K562 (cell line): Measurements from ENCODE around the gene KMT5B. TPM values are rescaled to one million over a fixed set of nuclear protein-coding genes. Genes with fewer than 3 reads are reported as not detected.

Experiments used
- ARID4B ChIP-seq: sonication (generic); formaldehyde crosslinking; IDR thresholded peaks from 2 replicates; pipeline ENCODE4 v1.8.0; 2022; ENCODE audit warnings: mild to moderate bottlenecking, missing genetic modification reagents
- BCOR ChIP-seq: fragments of 450-650 bp; IDR thresholded peaks from 2 replicates; pipeline ENCODE4 v1.6.1; 2016
- ETV1 ChIP-seq: fragments of 450-650 bp; conservative IDR thresholded peaks from 2 replicates; pipeline ENCODE4 v1.6.1; 2016; ENCODE audit warnings: missing genetic modification characterization, control low read depth, low read depth, missing compliant biosample characterization
- L3MBTL2 ChIP-seq: fragments of 450-650 bp; IDR thresholded peaks from 2 replicates; pipeline ENCODE4 v1.6.1; 2016; ENCODE audit warnings: mild to moderate bottlenecking, moderate library complexity
- MAZ ChIP-seq, 2 experiments: fragments of 450-650 bp in 1 of 2; sonication (generic) in 1 of 2; formaldehyde crosslinking; IDR thresholded peaks in 1 of 2; conservative IDR thresholded peaks in 1 of 2; 2 replicates each; pipeline versions ENCODE4 v1.4.0 to v1.5.0; 2020; ENCODE audit warnings: mild to moderate bottlenecking in 1 of 2, missing genetic modification reagents in 1 of 2
- MGA ChIP-seq: fragments of 450-650 bp; IDR thresholded peaks from 2 replicates; pipeline ENCODE4 v1.6.1; 2016; ENCODE audit warnings: mild to moderate bottlenecking, moderate library complexity
- MTA3 ChIP-seq: fragments of 450-650 bp; formaldehyde crosslinking; IDR thresholded peaks from 2 replicates; pipeline ENCODE4 v1.6.1; 2017; ENCODE audit warnings: mild to moderate bottlenecking, borderline replicate concordance
- POLR2A ChIP-seq: fragments of 450-650 bp; conservative IDR thresholded peaks from 2 replicates; pipeline ENCODE4 v1.6.1; 2016
- YBX1 ChIP-seq: fragments of 450-650 bp; IDR thresholded peaks from 2 replicates; pipeline ENCODE4 v1.7.1; 2016; ENCODE audit warnings: mild to moderate bottlenecking
- ZNF395 ChIP-seq: fragments of 200-800 bp; sonication (Bioruptor generic); IDR thresholded peaks from 2 replicates; pipeline ENCODE4 v1.6.1; 2017; ENCODE audit warnings: missing genetic modification characterization, missing compliant biosample characterization
- polyA plus RNA-seq, 8 experiments: library from polyadenylated mRNA; depleted of rRNA in 4 of 8; stranded (reverse) in 5 of 8; unstranded in 3 of 8; fragments of >200 nt; fragmentation: Nextera tagmentation in 2 of 8; fragmentation: Illumina TruSeq in 1 of 8; extraction: Ambion mirVana in 2 of 8; extraction: Trizol in 1 of 8; gene quantifications; 2 replicates each; pipeline versions ENCODE4 v1.2.1 to v1.2.3, GENCODE V29; 2011 to 2014; ENCODE audit warnings: inconsistent platforms in 1 of 8, missing spikeins in 1 of 8
- total RNA-seq, 7 experiments: library from RNA; depleted of rRNA in 6 of 7; stranded (reverse); fragments of >200 nt in 6 of 7; fragmentation: Illumina TruSeq in 2 of 7; extraction: Trizol in 2 of 7; gene quantifications; 2 replicates each; pipeline versions ENCODE4 v1.2.1 to v1.2.3, GENCODE V29; 2011 to 2021; ENCODE audit warnings: low replicate concordance in 1 of 7

KMT5B gene
- total and polyA plus RNA-seq, 9 of the 15 experiments (the other 6 are each of a cell fraction or from before 2014, with no cell fraction given) = 7.3 to 27.3 (median 20.9) TPM

GRCh38 chr11:68146704-68147474 lies 66.2 kb downstream of the KMT5B start (continued):
- TF ChIP-seq ARID4B (peak; percentile 57; the same call in 1 of the 2 replicates), YBX1 (no peak), BCOR (no peak), POLR2A (0 out of 2 replicates have a peak, but pooled peaks have one; percentile 21), MAZ (CRISPR knock-in tag; conservative IDR thresholded peaks at IDR 0.05 in 1 of 2, IDR thresholded peaks at IDR 0.05 in 1 of 2) (no peak), ETV1 (tag) (0 out of 2 replicates have a peak, but pooled peaks have one; percentile 25), L3MBTL2 (peak; percentile 94), MGA (peak; percentile 91), MTA3 (peak; percentile 68), ZNF395 (CRISPR knock-in tag) (no peak)
